GM12891 (cell line): ENCODE data around the gene NLGN1.

Experiments used
- DNase-seq: peaks from one replicate; pipeline ENCODE4 v3.0.0; 2011; ENCODE audit warnings: low spot score; ENCODE audit not compliant: insufficient read length
- FAIRE-seq: peaks from 2 replicates; lab custom pipeline; 2011; peaks lifted over from hg19 to GRCh38; lab: Jason Lieb, UNC
- PAX5 ChIP-seq: IDR thresholded peaks from 2 replicates; pipeline ENCODE4 v1.6.1; 2011; ENCODE audit warnings: low read length, moderate library complexity, mild to moderate bottlenecking; ENCODE audit not compliant: insufficient read depth, severe bottlenecking
- POLR2A ChIP-seq: IDR thresholded peaks from 2 replicates; pipeline ENCODE4 v1.6.1; 2011; ENCODE audit warnings: low read depth, low read length, control low read depth
- POLR2AphosphoS5 ChIP-seq: IDR thresholded peaks from 2 replicates; pipeline ENCODE4 v1.6.1; 2011; ENCODE audit warnings: low read depth, low read length, control low read depth
- POU2F2 ChIP-seq: IDR thresholded peaks from 2 replicates; pipeline ENCODE4 v1.6.1; 2011; ENCODE audit warnings: low read depth, mild to moderate bottlenecking, control low read depth, low read length, moderate library complexity
- SPI1 ChIP-seq: IDR thresholded peaks from 2 replicates; pipeline ENCODE4 v1.6.1; 2011; ENCODE audit warnings: low read depth, low read length, control low read depth
- TAF1 ChIP-seq: IDR thresholded peaks from 2 replicates; pipeline ENCODE4 v1.6.1; 2011; ENCODE audit warnings: low read depth, low read length, control low read depth

The NLGN1 gene

GRCh38 chr3:173913974-173914421 is 516.5 kb downstream of the NLGN1 start:
- DNase-seq (no peak), FAIRE-seq (no peak)
- no peak for TF ChIP-seq POLR2A
- no peak for TF ChIP-seq POLR2AphosphoS5
- no peak for TF ChIP-seq PAX5
- TF ChIP-seq TAF1, result no peak
- no peak for TF ChIP-seq SPI1
- no peak for TF ChIP-seq POU2F2

- no peak for FAIRE-seq
- no peak for DNase-seq
- TF ChIP-seq TAF1 (no peak), SPI1 (no peak), POLR2AphosphoS5 (no peak), POLR2A (no peak), POU2F2 (no peak), PAX5 (no peak)
Observed at GRCh38 chr3:173916799-173917198, 519.3 kb downstream of the NLGN1 start.

DNA sequence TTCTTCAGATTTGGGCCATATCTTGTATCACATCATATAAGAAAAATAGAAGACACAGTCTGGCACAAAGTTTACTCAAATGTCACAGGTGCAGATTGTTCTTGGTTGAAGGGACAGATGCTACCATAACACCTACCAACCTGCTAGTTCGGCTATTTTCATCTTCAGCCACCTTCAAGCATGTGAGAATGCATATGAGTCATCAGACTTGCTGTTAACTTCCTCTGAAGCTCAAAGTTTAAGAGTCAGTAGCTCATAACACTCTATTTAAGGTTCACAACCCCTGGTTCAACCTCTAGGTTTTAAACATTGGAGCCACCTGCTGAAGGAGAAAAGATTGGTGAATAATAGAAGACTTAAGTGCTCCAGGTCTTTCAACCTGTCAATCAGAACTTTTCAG is 522.8 kb downstream of the NLGN1 start:
- no peak for TF ChIP-seq TAF1
- no peak for TF ChIP-seq POLR2AphosphoS5
- TF ChIP-seq PAX5, result no peak
- FAIRE-seq, result no peak
- no peak for DNase-seq

DNA sequence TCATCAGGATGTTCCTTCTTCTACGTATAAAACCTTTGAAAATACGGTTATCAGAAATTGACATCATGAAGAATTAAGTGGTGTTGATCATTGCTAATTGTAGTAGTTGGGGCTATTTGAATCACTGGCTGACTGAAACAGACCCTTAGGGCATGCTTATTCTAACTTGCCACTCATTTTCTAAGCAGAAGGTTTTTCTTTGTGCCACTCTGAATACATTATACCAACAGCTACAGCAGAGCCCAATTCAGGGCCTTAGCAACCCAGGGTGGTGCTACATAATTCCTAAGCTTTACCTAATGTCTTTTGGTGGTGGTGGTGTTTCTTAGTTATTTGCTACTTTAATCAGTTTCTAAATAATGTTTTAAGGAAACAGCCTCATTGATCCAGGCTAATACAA is 524.2 kb downstream of the NLGN1 start:
- DNase-seq (no peak), FAIRE-seq (no peak)
- TF ChIP-seq POLR2A (no peak), SPI1 (no peak), TAF1 (no peak), POU2F2 (no peak), PAX5 (no peak), POLR2AphosphoS5 (no peak)

GRCh38 chr3:173923204-173923603 is 525.7 kb downstream of the NLGN1 start:
- DNase-seq, result no peak
- no peak for TF ChIP-seq PAX5
- TF ChIP-seq POU2F2, result no peak
- TF ChIP-seq POLR2A, result no peak
- TF ChIP-seq POLR2AphosphoS5, result no peak
- no peak for TF ChIP-seq SPI1
- TF ChIP-seq TAF1, result no peak
- FAIRE-seq, result no peak

GRCh38 chr3:173930251-173930650 is 532.7 kb downstream of the NLGN1 start:
- FAIRE-seq, result no peak
- TF ChIP-seq TAF1 (no peak), POLR2A (no peak), POU2F2 (no peak), SPI1 (no peak), PAX5 (no peak)
- DNase-seq, result no peak

DNA sequence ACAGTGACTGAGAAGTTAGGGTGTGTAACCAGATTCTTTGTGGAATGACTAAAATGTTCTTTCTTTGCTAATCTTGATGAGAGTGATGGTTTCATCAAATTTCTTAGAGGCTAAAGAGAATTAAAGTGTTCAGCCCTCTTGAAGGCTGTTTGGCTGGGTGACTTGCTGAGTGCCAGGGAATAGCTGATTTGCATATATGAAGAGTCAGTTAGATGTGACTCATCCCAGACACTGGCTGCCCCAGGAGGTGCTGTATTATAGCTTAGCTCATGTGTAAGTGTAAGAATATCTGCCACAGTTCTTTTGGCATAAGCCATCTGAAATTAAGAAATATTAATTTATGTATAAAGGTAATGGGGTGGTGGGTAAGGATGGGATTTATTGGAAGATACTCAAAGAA is 535.1 kb downstream of the NLGN1 start:
- TF ChIP-seq TAF1 (no peak), POLR2A (no peak), POLR2AphosphoS5 (no peak), POU2F2 (no peak), SPI1 (no peak), PAX5 (no peak)
- no peak for DNase-seq
- no peak for FAIRE-seq

GRCh38 chr3:173933113-173933512 is 535.6 kb downstream of the NLGN1 start:
- TF ChIP-seq POU2F2, result no peak
- TF ChIP-seq POLR2AphosphoS5, result no peak
- no peak for TF ChIP-seq PAX5
- no peak for TF ChIP-seq SPI1
- TF ChIP-seq POLR2A, result no peak
- TF ChIP-seq TAF1, result no peak
- FAIRE-seq (no peak), DNase-seq (no peak)

DNA sequence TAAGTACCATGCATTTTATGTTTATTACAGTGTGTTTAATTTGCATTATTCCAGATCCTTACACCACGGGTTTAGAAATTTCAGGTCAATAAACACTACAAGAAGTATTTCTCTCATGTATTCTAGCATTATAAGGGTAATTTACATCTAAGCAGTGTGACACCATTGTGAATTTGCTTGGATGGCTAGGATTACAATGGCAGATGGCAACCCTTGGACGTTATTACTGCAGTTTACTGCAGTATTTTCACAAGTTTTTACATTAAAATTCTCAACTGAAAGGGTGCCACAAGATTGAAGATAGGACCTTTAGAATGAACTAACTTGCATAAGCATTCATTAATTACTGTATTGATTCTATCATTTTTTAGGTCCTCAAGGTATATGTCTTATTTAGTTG is 538.8 kb downstream of the NLGN1 start:
- no peak for DNase-seq
- TF ChIP-seq POLR2A (no peak), POU2F2 (no peak), SPI1 (no peak), POLR2AphosphoS5 (no peak), TAF1 (no peak), PAX5 (no peak)
- FAIRE-seq, result no peak

- DNase-seq (no peak), FAIRE-seq (no peak)
- TF ChIP-seq POLR2A, result no peak
- TF ChIP-seq SPI1, result no peak
- no peak for TF ChIP-seq POLR2AphosphoS5
- TF ChIP-seq POU2F2, result no peak
- no peak for TF ChIP-seq TAF1
- no peak for TF ChIP-seq PAX5
Observed at GRCh38 chr3:173938159-173938558, 540.6 kb downstream of the NLGN1 start.
